ENCODE data around the gene TSC22D3.
A peak's percentile ranks its signal among the peaks of the same experiment; 100 is the strongest.

The TSC22D3 gene

GRCh38 chrX:107775734-107776511 lies at the start of gene TSC22D3:
TSC22D3 (minus strand) TSS chrX:107775787; CDS start chrX:107775419, 368 bp downstream.
- H3K27me3 ChIP-seq (ENCODE audit: low read length): no peaks in the 10 kb centered on the region
- peak within 1 kb of the TSS; percentile 38 for H3K9ac ChIP-seq (ENCODE audit: low read length)
- no peaks in the 10 kb centered on the region for H3F3A ChIP-seq (ENCODE audit: insufficient read depth)
- H3K36me3 ChIP-seq (ENCODE audit: low read length): no peaks in the 10 kb centered on the region
- H3K9me2 ChIP-seq (replicated peaks; ENCODE audit: insufficient read depth, low read length): no peaks in the 10 kb centered on the region
- TF ChIP-seq EZH2phosphoT487 (conservative IDR thresholded peaks at IDR 0.05; ENCODE audit: low read length): no peak
- TF ChIP-seq, protein P1, sequence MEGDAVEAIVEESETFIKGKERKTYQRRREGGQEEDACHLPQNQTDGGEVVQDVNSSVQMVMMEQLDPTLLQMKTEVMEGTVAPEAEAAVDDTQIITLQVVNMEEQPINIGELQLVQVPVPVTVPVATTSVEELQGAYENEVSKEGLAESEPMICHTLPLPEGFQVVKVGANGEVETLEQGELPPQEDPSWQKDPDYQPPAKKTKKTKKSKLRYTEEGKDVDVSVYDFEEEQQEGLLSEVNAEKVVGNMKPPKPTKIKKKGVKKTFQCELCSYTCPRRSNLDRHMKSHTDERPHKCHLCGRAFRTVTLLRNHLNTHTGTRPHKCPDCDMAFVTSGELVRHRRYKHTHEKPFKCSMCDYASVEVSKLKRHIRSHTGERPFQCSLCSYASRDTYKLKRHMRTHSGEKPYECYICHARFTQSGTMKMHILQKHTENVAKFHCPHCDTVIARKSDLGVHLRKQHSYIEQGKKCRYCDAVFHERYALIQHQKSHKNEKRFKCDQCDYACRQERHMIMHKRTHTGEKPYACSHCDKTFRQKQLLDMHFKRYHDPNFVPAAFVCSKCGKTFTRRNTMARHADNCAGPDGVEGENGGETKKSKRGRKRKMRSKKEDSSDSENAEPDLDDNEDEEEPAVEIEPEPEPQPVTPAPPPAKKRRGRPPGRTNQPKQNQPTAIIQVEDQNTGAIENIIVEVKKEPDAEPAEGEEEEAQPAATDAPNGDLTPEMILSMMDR (IDR thresholded peaks at IDR 0.05; ENCODE audit: insufficient read depth, low read length, poor library complexity, severe bottlenecking): no peak
- H3K9me3 ChIP-seq (ENCODE audit: insufficient read depth, low read length): no peaks in the 10 kb centered on the region
- H3K4me2 ChIP-seq (ENCODE audit: low read depth, low read length, poor library complexity, severe bottlenecking): peak within 1 kb of the TSS; percentile 62
- H3K79me2 ChIP-seq (ENCODE audit: insufficient read depth, low read length): no peaks in the 10 kb centered on the region
- peak within 1 kb of the TSS; percentile 42 for H3K4me3 ChIP-seq (ENCODE audit: insufficient read depth, low read length, poor library complexity, severe bottlenecking)
- H2AFZ ChIP-seq (ENCODE audit: low read depth, low read length, severe bottlenecking): peak within 1 kb of the TSS; percentile 64
- no peaks in the 10 kb centered on the region for H4K20me1 ChIP-seq (ENCODE audit: low read depth, low read length)
- no peak within 1 kb of the TSS for H3K27ac ChIP-seq (ENCODE audit: low read depth, low read length)

DNA sequence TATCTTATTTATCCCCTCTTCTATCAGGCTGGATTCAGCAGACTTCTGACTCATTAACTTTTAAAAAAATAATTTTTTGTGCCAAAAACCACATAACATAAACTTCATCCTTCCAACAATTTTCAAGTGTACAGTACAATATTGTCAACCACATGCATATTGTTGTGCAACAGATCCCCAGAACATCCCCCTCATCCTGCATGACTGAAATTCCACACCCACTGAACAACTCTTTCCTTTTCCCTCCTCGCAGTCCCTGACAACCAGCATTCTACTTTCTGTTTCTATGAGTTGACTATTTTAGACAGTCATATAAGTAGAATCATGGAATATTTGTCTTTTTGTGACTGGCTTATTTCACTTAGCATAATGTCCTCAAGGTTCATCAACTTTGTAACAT lies 47.9 kb upstream of the TSC22D3 start:
- Histone ChIP-seq H3K9me2 (replicated peaks; ENCODE audit: insufficient read depth, low read length) (no peaks in the 10 kb centered on the region), H3K4me2 (ENCODE audit: low read depth, low read length, poor library complexity, severe bottlenecking) (no peak overlapping the region), H3K9ac (ENCODE audit: low read length) (no peak overlapping the region), H3F3A (ENCODE audit: insufficient read depth) (no peaks in the 10 kb centered on the region), H2AFZ (ENCODE audit: low read depth, low read length, severe bottlenecking) (no peak overlapping the region), H4K20me1 (ENCODE audit: low read depth, low read length) (no peaks in the 10 kb centered on the region), H3K4me3 (ENCODE audit: insufficient read depth, low read length, poor library complexity, severe bottlenecking) (no peak overlapping the region), H3K79me2 (ENCODE audit: insufficient read depth, low read length) (no peaks in the 10 kb centered on the region), H3K9me3 (ENCODE audit: insufficient read depth, low read length) (peaks cover 7% of the 10 kb centered on the region; the same call in 1 of the 2 replicates), H3K27me3 (ENCODE audit: low read length) (no peaks in the 10 kb centered on the region), H3K27ac (ENCODE audit: low read depth, low read length) (no peak overlapping the region), H3K36me3 (ENCODE audit: low read length) (no peaks in the 10 kb centered on the region)
- TF ChIP-seq, protein P1 (IDR thresholded peaks at IDR 0.05; ENCODE audit: insufficient read depth, low read length, poor library complexity, severe bottlenecking): no peak
- TF ChIP-seq EZH2phosphoT487 (conservative IDR thresholded peaks at IDR 0.05; ENCODE audit: low read length): no peak

GRCh38 chrX:107823042-107823441 lies 47.5 kb upstream of the TSC22D3 start:
- Histone ChIP-seq H3K27me3 (ENCODE audit: low read length) (no peaks in the 10 kb centered on the region), H3K4me3 (ENCODE audit: insufficient read depth, low read length, poor library complexity, severe bottlenecking) (no peak overlapping the region), H3K36me3 (ENCODE audit: low read length) (no peaks in the 10 kb centered on the region), H2AFZ (ENCODE audit: low read depth, low read length, severe bottlenecking) (no peak overlapping the region), H3K9me2 (replicated peaks; ENCODE audit: insufficient read depth, low read length) (no peaks in the 10 kb centered on the region), H3K4me2 (ENCODE audit: low read depth, low read length, poor library complexity, severe bottlenecking) (no peak overlapping the region), H3K27ac (ENCODE audit: low read depth, low read length) (no peak overlapping the region), H4K20me1 (ENCODE audit: low read depth, low read length) (no peaks in the 10 kb centered on the region), H3K79me2 (ENCODE audit: insufficient read depth, low read length) (no peaks in the 10 kb centered on the region), H3K9ac (ENCODE audit: low read length) (no peak overlapping the region), H3K9me3 (ENCODE audit: insufficient read depth, low read length) (peaks cover 7% of the 10 kb centered on the region; the same call in 1 of the 2 replicates), H3F3A (ENCODE audit: insufficient read depth) (no peaks in the 10 kb centered on the region)
- TF ChIP-seq, protein P1 (IDR thresholded peaks at IDR 0.05; ENCODE audit: insufficient read depth, low read length, poor library complexity, severe bottlenecking): no peak
- TF ChIP-seq EZH2phosphoT487 (conservative IDR thresholded peaks at IDR 0.05; ENCODE audit: low read length): no peak

All from SU-DHL-6 (cell line).